ENCODE data around the gene ACVRL1. TPM values are rescaled to one million over a fixed set of nuclear protein-coding genes. Genes with fewer than 3 reads are reported as not detected.

ACVRL1 gene
- total and polyA plus RNA-seq, 4 donors = 76.1 to 186 (median 115) TPM

GRCh38 chr12:51863363-51863932 lies 43.9 kb upstream of the ACVRL1 start:
- WGBS, 2 donors = 11 to 25% methylated on average over 17 of the region's 17 CpGs
- Histone ChIP-seq H3K9ac (ENCODE audit: insufficient read depth in 1 of 2, low read length in 2 of 2) (peak overlapping the region in 1 of 2 donors; percentile 71), H3K4me3 (no peak overlapping the region), H3K36me3 (ENCODE audit: control insufficient read depth in 4 of 4, insufficient read depth in 4 of 4, low read length in 4 of 4) (no peaks in the 10 kb centered on the region), H3K9me3 (ENCODE audit: control insufficient read depth in 4 of 4, insufficient read depth in 3 of 4, low read length in 3 of 4) (peaks cover 0 to 2% (median 0%) of the 10 kb centered on the region in 4 donors), H3K4me1 (ENCODE audit: control insufficient read depth in 5 of 5, insufficient read depth in 5 of 5, low read length in 5 of 5) (peaks cover 5 to 29% (median 12%) of the 10 kb centered on the region in 5 donors), H3K27me3 (ENCODE audit: control insufficient read depth in 3 of 3, insufficient read depth in 3 of 3, low read length in 2 of 3) (no peaks in the 10 kb centered on the region), H3K27ac (ENCODE audit: low read depth in 1 of 2, low read length in 1 of 2) (no peak overlapping the region)
- no peak for ATAC-seq (ENCODE audit: insufficient read depth, low FRiP score)
- no peak for TF ChIP-seq CTCF (IDR thresholded peaks at IDR 0.05; ENCODE audit: control extremely low read depth, extremely low read depth)
- no peak for DNase-seq

- peak; percentile 27 for ATAC-seq (ENCODE audit: insufficient read depth, low FRiP score)
These were observed 43.1 kb upstream of the ACVRL1 start for GRCh38 chr12:51863933-51864832.

GRCh38 chr12:51864833-51865670 lies 42.3 kb upstream of the ACVRL1 start:
- H3K9ac ChIP-seq (ENCODE audit: insufficient read depth in 1 of 2, low read length in 2 of 2) = no peak overlapping the region
- no peak overlapping the region for H3K4me3 ChIP-seq
- H3K9me3 ChIP-seq (ENCODE audit: control insufficient read depth in 4 of 4, insufficient read depth in 3 of 4, low read length in 3 of 4) = peaks cover 0 to 2% (median 0%) of the 10 kb centered on the region in 4 donors
- no peak for TF ChIP-seq CTCF (IDR thresholded peaks at IDR 0.05; ENCODE audit: control extremely low read depth, extremely low read depth)
- WGBS, 2 donors = 64 to 82% methylated on average over 11 to 12 of the region's 12 CpGs
- H3K4me1 ChIP-seq (ENCODE audit: control insufficient read depth in 5 of 5, insufficient read depth in 5 of 5, low read length in 5 of 5) = peaks cover 5 to 42% (median 16%) of the 10 kb centered on the region in 5 donors
- DNase-seq (peak in 2 of 3 donors; percentile 39 to 43), ATAC-seq (ENCODE audit: insufficient read depth, low FRiP score) (no peak)
- H3K36me3 ChIP-seq (ENCODE audit: control insufficient read depth in 4 of 4, insufficient read depth in 4 of 4, low read length in 4 of 4) = no peaks in the 10 kb centered on the region
- H3K27me3 ChIP-seq (ENCODE audit: control insufficient read depth in 3 of 3, insufficient read depth in 3 of 3, low read length in 2 of 3) = no peaks in the 10 kb centered on the region
- H3K27ac ChIP-seq (ENCODE audit: low read depth in 1 of 2, low read length in 1 of 2) = no peak overlapping the region

More at GRCh38 chr12:51863933-51864832, 43.1 kb upstream of the ACVRL1 start:
- no peak overlapping the region for H3K27ac ChIP-seq (ENCODE audit: low read depth in 1 of 2, low read length in 1 of 2)
- no peak overlapping the region for H3K4me3 ChIP-seq
- H3K36me3 ChIP-seq (ENCODE audit: control insufficient read depth in 4 of 4, insufficient read depth in 4 of 4, low read length in 4 of 4) = no peaks in the 10 kb centered on the region
- peak; percentile 86 to 88 (median 87) for DNase-seq
- H3K9ac ChIP-seq (ENCODE audit: insufficient read depth in 1 of 2, low read length in 2 of 2) = peak overlapping the region in 1 of 2 donors; percentile 71
- no peaks in the 10 kb centered on the region for H3K27me3 ChIP-seq (ENCODE audit: control insufficient read depth in 3 of 3, insufficient read depth in 3 of 3, low read length in 2 of 3)
- TF ChIP-seq CTCF (IDR thresholded peaks at IDR 0.05; ENCODE audit: control extremely low read depth, extremely low read depth) = no peak
- peaks cover 5 to 36% (median 14%) of the 10 kb centered on the region in 5 donors for H3K4me1 ChIP-seq (ENCODE audit: control insufficient read depth in 5 of 5, insufficient read depth in 5 of 5, low read length in 5 of 5)
- H3K9me3 ChIP-seq (ENCODE audit: control insufficient read depth in 4 of 4, insufficient read depth in 3 of 4, low read length in 3 of 4) = peaks cover 0 to 2% (median 0%) of the 10 kb centered on the region in 4 donors
- 13 to 18% methylated on average over 52 to 53 of the region's 53 CpGs for WGBS, 2 donors
